Astrocyte of the spinal cord (primary cell): ENCODE results near the gene LPIN3.

ENCODE experiments used
- DNase-seq: peaks from one replicate; pipeline ENCODE4 v3.0.0; 2011; ENCODE audit warnings: low read depth, low spot score
- H3K4me3 ChIP-seq: 2 replicates; pipeline ENCODE4 v1.5.1; 2011; ENCODE audit warnings: low read depth, mild to moderate bottlenecking, low read length, moderate library complexity
- CTCF ChIP-seq: IDR thresholded peaks from 2 replicates; pipeline ENCODE4 v1.5.1; 2012; ENCODE audit warnings: low read depth, mild to moderate bottlenecking, low read length, inconsistent platforms
- in situ Hi-C: cut with HindIII; loops from 2 replicates; pipeline ENCODE4 v1.10.0; 2017; ENCODE audit warnings: low sequenced_read_pairs

LPIN3 gene

GRCh38 chr20:41314386-41314785, 26.2 kb upstream of the LPIN3 start:
- no peak for DNase-seq
- TF ChIP-seq CTCF: no peak
- in situ Hi-C loops: no loop called here
- no peak overlapping the region for H3K4me3 ChIP-seq

- TF ChIP-seq CTCF: no peak
- in situ Hi-C loops: no loop called here
- DNase-seq: no peak
- peak overlapping the region; percentile 84 for H3K4me3 ChIP-seq
Measured at GRCh38 chr20:41316051-41316450, 24.6 kb upstream of the LPIN3 start.

- no peak for TF ChIP-seq CTCF
- in situ Hi-C loops: no loop called here
- peak; percentile 85 for DNase-seq
- peak overlapping the region; percentile 84 for H3K4me3 ChIP-seq
Measured at GRCh38 chr20:41316602-41317545, 23.7 kb upstream of the LPIN3 start.

- peak within 1 kb of the TSS; percentile 84 for H3K4me3 ChIP-seq
- peak; percentile 98 for DNase-seq
- in situ Hi-C loops: no loop called here
- no peak for TF ChIP-seq CTCF
Measured at GRCh38 chr20:41317546-41318270, 22.9 kb upstream of the LPIN3 start, which contains the start of gene ZHX3. ZHX3 (minus strand) TSS chr20:41317731; CDS start chr20:41204916, 112,815 bp downstream.

GRCh38 chr20:41318271-41318649, 22.4 kb upstream of the LPIN3 start:
- peak overlapping the region; percentile 48 for H3K4me3 ChIP-seq
- in situ Hi-C loops: no loop called here
- TF ChIP-seq CTCF: no peak
- DNase-seq: peak; percentile 18

GRCh38 chr20:41320441-41320840, 20.2 kb upstream of the LPIN3 start:
- in situ Hi-C loops: no loop called here
- DNase-seq: no peak
- TF ChIP-seq CTCF: no peak
- no peak overlapping the region for H3K4me3 ChIP-seq
